HG03196 (cell line): ENCODE results near the gene DOK3.

Experiments used
- ATAC-seq: cut with Tn5 transposase; IDR thresholded peaks from one replicate; pipeline ENCODE4 v1.9.1; 2021; ENCODE audit not compliant: unreplicated experiment

The DOK3 gene

DNA sequence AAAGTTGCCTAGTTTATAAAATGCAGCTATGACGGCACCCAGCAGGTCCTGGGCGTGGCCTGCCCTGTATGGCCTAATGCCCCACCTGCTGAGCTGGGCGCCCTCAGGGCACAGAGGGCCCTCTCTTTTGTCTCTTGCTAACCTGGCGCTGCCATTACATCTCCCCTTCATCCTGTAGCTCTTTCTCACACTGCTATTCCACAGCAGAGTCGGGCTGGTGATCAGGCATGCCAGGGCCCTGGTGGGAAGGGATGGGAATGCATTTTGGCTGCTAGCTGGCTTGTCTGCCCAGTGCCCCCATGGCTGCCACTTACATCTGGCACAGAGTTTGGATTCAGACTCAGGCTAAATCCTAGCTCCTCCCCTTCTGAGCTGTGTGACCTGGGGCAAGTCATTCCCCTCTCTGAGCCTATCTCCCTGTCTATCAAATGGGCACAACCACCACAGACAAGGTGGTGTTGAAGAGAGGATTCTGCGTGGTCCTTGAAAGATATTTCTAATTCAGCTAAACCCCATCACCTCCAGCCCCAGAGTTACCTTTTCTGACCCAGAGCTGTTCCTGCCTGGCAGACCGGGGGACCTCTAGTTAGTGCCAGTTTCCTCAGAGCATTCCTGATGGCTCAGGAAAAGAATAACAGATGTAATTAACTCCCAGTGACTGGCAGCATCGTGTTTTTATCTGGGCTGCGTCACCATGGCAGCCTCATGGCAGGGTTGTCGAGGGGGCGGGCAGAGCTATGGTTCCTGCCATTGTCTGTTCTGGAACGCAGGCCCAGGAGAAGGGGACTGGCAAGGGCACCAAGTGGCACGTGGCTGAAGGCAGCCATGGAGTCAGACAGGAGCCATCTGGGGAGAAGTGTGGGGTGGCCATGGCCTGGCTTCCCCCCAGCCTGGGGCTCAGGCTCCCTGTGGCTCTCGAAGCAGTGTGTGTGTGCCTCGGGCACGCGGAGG, 56.7 kb downstream of the DOK3 start:
- ATAC-seq, result no peak
